MM.1S (cell line): ENCODE data around the gene PAK2.

Experiments used
- DNase-seq: peaks from one replicate; pipeline ENCODE4 v3.0.0-alpha.2; 2015
- H2AFZ ChIP-seq: fragments of 300-600 bp; sonication (generic); 2 replicates; pipeline ENCODE4 v1.6.0; 2016; ENCODE audit warnings: antibody characterized with exemption, low read length
- H3F3A ChIP-seq: fragments of 300-600 bp; sonication (generic); 2 replicates; pipeline ENCODE4 v1.6.1; 2016; ENCODE audit warnings: mild to moderate bottlenecking, antibody characterized with exemption, low read length, moderate library complexity, mixed read lengths; ENCODE audit not compliant: insufficient read depth
- H3K27ac ChIP-seq: fragments of 300-600 bp; sonication (generic); 2 replicates; pipeline ENCODE4 v1.5.1; 2016; ENCODE audit warnings: mild to moderate bottlenecking, low read length
- H3K27me3 ChIP-seq: fragments of 300-600 bp; sonication (generic); replicated peaks from 2 replicates; pipeline ENCODE4 v1.6.0; 2016; ENCODE audit warnings: low read length; ENCODE audit not compliant: insufficient read depth
- H3K36me3 ChIP-seq: fragments of 300-600 bp; sonication (generic); replicated peaks from 2 replicates; pipeline ENCODE4 v1.6.1; 2016; ENCODE audit warnings: mild to moderate bottlenecking, low read length, mixed read lengths; ENCODE audit not compliant: insufficient read depth
- H3K4me1 ChIP-seq: fragments of 300-600 bp; sonication (generic); 2 replicates; pipeline ENCODE4 v1.6.1; 2016; ENCODE audit warnings: low read length, mixed read lengths
- H3K4me2 ChIP-seq: fragments of 300-600 bp; sonication (generic); 2 replicates; pipeline ENCODE4 v1.6.0; 2016; ENCODE audit warnings: low read depth, low read length
- H3K4me3 ChIP-seq: fragments of 300-600 bp; sonication (generic); 2 replicates; pipeline ENCODE4 v1.5.1; 2016; ENCODE audit warnings: low read length, mixed read lengths
- H3K79me2 ChIP-seq: fragments of 300-600 bp; sonication (generic); 2 replicates; pipeline ENCODE4 v1.6.1; 2016; ENCODE audit warnings: mixed run types, low read length, mixed read lengths
- H3K9ac ChIP-seq: fragments of 300-600 bp; sonication (generic); 2 replicates; pipeline ENCODE4 v1.6.1; 2016; ENCODE audit warnings: low read length, mixed read lengths
- H3K9me2 ChIP-seq: fragments of 300-600 bp; sonication (generic); replicated peaks from 2 replicates; pipeline ENCODE4 v1.6.1; 2016; ENCODE audit warnings: mild to moderate bottlenecking, low read length, mixed read lengths; ENCODE audit not compliant: insufficient read depth
- H3K9me3 ChIP-seq: fragments of 300-600 bp; sonication (generic); replicated peaks from 2 replicates; pipeline ENCODE4 v1.6.1; 2016; ENCODE audit warnings: mild to moderate bottlenecking, low read length, mixed read lengths; ENCODE audit not compliant: insufficient read depth
- H4K20me1 ChIP-seq: fragments of 300-600 bp; sonication (generic); 2 replicates; pipeline ENCODE4 v1.6.1; 2016; ENCODE audit warnings: mild to moderate bottlenecking, low read length, moderate library complexity, mixed read lengths; ENCODE audit not compliant: insufficient read depth
- CTCF ChIP-seq: fragments of 300-600 bp; sonication (generic); IDR thresholded peaks from 2 replicates; pipeline ENCODE4 v1.5.1; 2016; ENCODE audit warnings: antibody characterized with exemption, low read length, mixed read lengths
- EZH2 ChIP-seq: fragments of 300-600 bp; sonication (generic); optimal IDR thresholded peaks from 2 replicates; pipeline ENCODE3; 2017; ENCODE audit warnings: low read depth, mild to moderate bottlenecking, antibody characterized with exemption, low read length, mixed read lengths
- EZH2phosphoT487 ChIP-seq: fragments of 300-600 bp; sonication (generic); IDR thresholded peaks from 2 replicates; pipeline ENCODE4 v1.6.1; 2018; ENCODE audit warnings: antibody characterized with exemption, low read length

PAK2 gene

GRCh38 chr3:196789885-196790359 is 50.3 kb downstream of the PAK2 start:
- H3K9ac ChIP-seq: no peak overlapping the region
- H3K4me2 ChIP-seq: no peak overlapping the region
- no peak overlapping the region for H3K4me3 ChIP-seq
- H3K79me2 ChIP-seq: peaks cover 74% of the 10 kb centered on the region
- H3K27me3 ChIP-seq: no peaks in the 10 kb centered on the region
- no peaks in the 10 kb centered on the region for H3F3A ChIP-seq
- H3K27ac ChIP-seq: no peak overlapping the region
- peaks cover 14% of the 10 kb centered on the region for H3K36me3 ChIP-seq
- H4K20me1 ChIP-seq: no peaks in the 10 kb centered on the region
- H3K9me3 ChIP-seq: no peaks in the 10 kb centered on the region
- DNase-seq: no peak
- no peaks in the 10 kb centered on the region for H3K4me1 ChIP-seq
- no peak overlapping the region for H2AFZ ChIP-seq
- H3K9me2 ChIP-seq: no peaks in the 10 kb centered on the region
- TF ChIP-seq CTCF (no peak), EZH2 (no peak), EZH2phosphoT487 (no peak)

GRCh38 chr3:196790636-196791035 is 51.0 kb downstream of the PAK2 start:
- TF ChIP-seq CTCF: no peak
- TF ChIP-seq EZH2phosphoT487: no peak
- TF ChIP-seq EZH2: no peak
- H3K9me3 ChIP-seq: no peaks in the 10 kb centered on the region
- H3K4me3 ChIP-seq: no peak overlapping the region
- peaks cover 14% of the 10 kb centered on the region for H3K36me3 ChIP-seq
- H2AFZ ChIP-seq: no peak overlapping the region
- no peak overlapping the region for H3K9ac ChIP-seq
- no peaks in the 10 kb centered on the region for H3K9me2 ChIP-seq
- H3K4me2 ChIP-seq: no peak overlapping the region
- no peaks in the 10 kb centered on the region for H3K4me1 ChIP-seq
- no peaks in the 10 kb centered on the region for H3F3A ChIP-seq
- H3K27me3 ChIP-seq: no peaks in the 10 kb centered on the region
- no peak for DNase-seq
- H3K27ac ChIP-seq: no peak overlapping the region
- H4K20me1 ChIP-seq: no peaks in the 10 kb centered on the region
- H3K79me2 ChIP-seq: peaks cover 71% of the 10 kb centered on the region

- Histone ChIP-seq H3K4me3 (no peak overlapping the region), H2AFZ (no peak overlapping the region), H3F3A (no peaks in the 10 kb centered on the region), H3K79me2 (peaks cover 62% of the 10 kb centered on the region), H4K20me1 (no peaks in the 10 kb centered on the region; the same call in 1 of the 2 replicates), H3K36me3 (peaks cover 14% of the 10 kb centered on the region; the same call in 1 of the 2 replicates), H3K9me3 (no peaks in the 10 kb centered on the region), H3K9ac (no peak overlapping the region), H3K27ac (no peak overlapping the region), H3K9me2 (no peaks in the 10 kb centered on the region), H3K27me3 (no peaks in the 10 kb centered on the region), H3K4me1 (no peaks in the 10 kb centered on the region), H3K4me2 (no peak overlapping the region)
- TF ChIP-seq EZH2phosphoT487: no peak
- TF ChIP-seq CTCF: no peak
- no peak for TF ChIP-seq EZH2
- no peak for DNase-seq
These were observed 53.1 kb downstream of the PAK2 start for GRCh38 chr3:196792771-196793170.
